Sigmoid colon (tissue), 4 donors: ENCODE measurements around the gene HRNR.
"Not testable (repeated sequence)": the region's sequence is repeated elsewhere in the genome, so short reads cannot be mapped to it uniquely, and the experiment has no call there.

Experiments
- EP300 ChIP-seq, 4 donors: sonication (generic); formaldehyde crosslinking; IDR thresholded peaks; one replicate each; pipeline ENCODE4 v1.6.1; 2017; ENCODE audit warnings: antibody characterized with exemption in 4 of 4
- POLR2A ChIP-seq, 2 donors: fragments of 450-650 bp; IDR thresholded peaks; one replicate each; pipeline ENCODE4 v1.6.1; 2016; ENCODE audit warnings: antibody characterized with exemption in 2 of 2, mild to moderate bottlenecking in 2 of 2, moderate library complexity in 2 of 2
- POLR2AphosphoS5 ChIP-seq, 4 donors: sonication (generic); formaldehyde crosslinking; IDR thresholded peaks; one replicate each; pipeline ENCODE4 v1.6.1; 2017; ENCODE audit warnings: antibody characterized with exemption in 4 of 4
- TF ChIP-seq, protein P1 (sequence below), 4 experiments: fragments of 450-650 bp in 3 of 4; fragments of 200-600 bp in 1 of 4; IDR thresholded peaks; one replicate each; pipeline ENCODE4 v1.5.1; 2016 to 2019; ENCODE audit warnings: antibody characterized with exemption in 4 of 4, mild to moderate bottlenecking in 3 of 4, moderate library complexity in 2 of 4

DNA sequence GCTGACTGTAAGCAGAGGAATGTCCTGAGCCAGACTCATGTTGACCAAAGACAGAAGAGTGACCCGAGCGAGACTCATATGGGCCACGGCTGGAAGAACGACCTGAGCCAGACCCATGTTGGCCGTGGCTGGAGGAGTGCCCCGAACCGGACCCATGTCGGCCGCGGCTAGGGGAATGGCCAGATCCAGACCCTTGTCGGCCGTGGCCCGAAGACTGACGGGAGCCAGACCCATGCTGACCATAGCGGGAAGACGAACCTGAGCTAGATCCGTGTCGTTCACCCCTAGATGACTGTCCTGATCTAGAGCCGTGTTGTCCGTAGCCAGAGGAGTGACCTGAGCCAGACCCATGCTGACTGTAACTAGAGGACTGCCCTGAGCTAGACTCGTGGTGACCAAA lies 9.1 kb downstream of the HRNR start:
- TF ChIP-seq, protein P1, sequence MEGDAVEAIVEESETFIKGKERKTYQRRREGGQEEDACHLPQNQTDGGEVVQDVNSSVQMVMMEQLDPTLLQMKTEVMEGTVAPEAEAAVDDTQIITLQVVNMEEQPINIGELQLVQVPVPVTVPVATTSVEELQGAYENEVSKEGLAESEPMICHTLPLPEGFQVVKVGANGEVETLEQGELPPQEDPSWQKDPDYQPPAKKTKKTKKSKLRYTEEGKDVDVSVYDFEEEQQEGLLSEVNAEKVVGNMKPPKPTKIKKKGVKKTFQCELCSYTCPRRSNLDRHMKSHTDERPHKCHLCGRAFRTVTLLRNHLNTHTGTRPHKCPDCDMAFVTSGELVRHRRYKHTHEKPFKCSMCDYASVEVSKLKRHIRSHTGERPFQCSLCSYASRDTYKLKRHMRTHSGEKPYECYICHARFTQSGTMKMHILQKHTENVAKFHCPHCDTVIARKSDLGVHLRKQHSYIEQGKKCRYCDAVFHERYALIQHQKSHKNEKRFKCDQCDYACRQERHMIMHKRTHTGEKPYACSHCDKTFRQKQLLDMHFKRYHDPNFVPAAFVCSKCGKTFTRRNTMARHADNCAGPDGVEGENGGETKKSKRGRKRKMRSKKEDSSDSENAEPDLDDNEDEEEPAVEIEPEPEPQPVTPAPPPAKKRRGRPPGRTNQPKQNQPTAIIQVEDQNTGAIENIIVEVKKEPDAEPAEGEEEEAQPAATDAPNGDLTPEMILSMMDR (IDR thresholded peaks at IDR 0.05): not testable (repeated sequence)
- TF ChIP-seq POLR2AphosphoS5, POLR2A, EP300 (IDR thresholded peaks at IDR 0.05): not testable (repeated sequence)
